Hepatocyte (in vitro differentiated cells): Measurements from ENCODE around the gene RAD9A. TPM values are rescaled to one million over a fixed set of nuclear protein-coding genes. Genes with fewer than 3 reads are reported as not detected.
"Not testable (repeated sequence)": the region's sequence is repeated elsewhere in the genome, so short reads cannot be mapped to it uniquely, and the experiment has no call there.

ENCODE experiments used
- DNase-seq: peaks from one replicate; pipeline ENCODE4 v3.0.0-alpha.2; 2016; ENCODE audit warnings: low spot score
- H2AFZ ChIP-seq: fragments of 200-600 bp; sonication (generic); 2 replicates; pipeline ENCODE4 v1.6.0; 2016; ENCODE audit warnings: antibody characterized with exemption, mild to moderate bottlenecking
- H3K27ac ChIP-seq: fragments of 200-600 bp; sonication (generic); 2 replicates; pipeline ENCODE4 v1.5.1; 2016; ENCODE audit warnings: mild to moderate bottlenecking
- H3K27me3 ChIP-seq: fragments of 200-600 bp; sonication (generic); 2 replicates; pipeline ENCODE4 v1.6.1; 2016
- H3K36me3 ChIP-seq: fragments of 200-600 bp; sonication (generic); replicated peaks from 2 replicates; pipeline ENCODE4 v1.5.1; 2016; ENCODE audit warnings: low read depth; ENCODE audit not compliant: insufficient read depth
- H3K4me1 ChIP-seq: fragments of 200-600 bp; sonication (generic); 2 replicates; pipeline ENCODE4 v1.5.1; 2016; ENCODE audit warnings: mild to moderate bottlenecking, moderate library complexity; ENCODE audit not compliant: insufficient read depth
- H3K4me2 ChIP-seq: fragments of 200-600 bp; sonication (generic); 2 replicates; pipeline ENCODE4 v1.6.0; 2016
- H3K4me3 ChIP-seq: fragments of 200-600 bp; sonication (generic); 2 replicates; pipeline ENCODE4 v1.5.1; 2016; ENCODE audit warnings: mild to moderate bottlenecking
- H3K79me2 ChIP-seq: fragments of 200-600 bp; sonication (generic); 2 replicates; pipeline ENCODE4 v1.6.0; 2017; ENCODE audit warnings: mild to moderate bottlenecking
- H3K9me2 ChIP-seq: fragments of 200-600 bp; sonication (generic); replicated peaks from 2 replicates; pipeline ENCODE4 v1.6.0; 2017; ENCODE audit warnings: mild to moderate bottlenecking; ENCODE audit not compliant: insufficient read depth
- H3K9me3 ChIP-seq: fragments of 200-600 bp; sonication (generic); 2 replicates; pipeline ENCODE4 v1.5.1; 2016; ENCODE audit warnings: low read depth, mild to moderate bottlenecking
- H4K20me1 ChIP-seq: fragments of 200-600 bp; sonication (generic); 2 replicates; pipeline ENCODE4 v1.6.0; 2016; ENCODE audit warnings: mild to moderate bottlenecking; ENCODE audit not compliant: insufficient read depth, poor library complexity, severe bottlenecking
- CTCF ChIP-seq: fragments of 200-600 bp; sonication (generic); IDR thresholded peaks from 2 replicates; pipeline ENCODE4 v1.5.1; 2016; ENCODE audit warnings: antibody characterized with exemption, mild to moderate bottlenecking; ENCODE audit not compliant: poor library complexity
- EZH2 ChIP-seq: fragments of 200-600 bp; sonication (generic); IDR thresholded peaks from 2 replicates; pipeline ENCODE4 v1.6.1; 2016; ENCODE audit warnings: antibody characterized with exemption, mild to moderate bottlenecking, borderline replicate concordance
- EZH2phosphoT487 ChIP-seq: fragments of 200-600 bp; sonication (generic); IDR thresholded peaks from one replicate; pipeline ENCODE4 v1.6.1; 2018; ENCODE audit warnings: antibody characterized with exemption, mild to moderate bottlenecking, low read depth, moderate library complexity; ENCODE audit not compliant: unreplicated experiment, severe bottlenecking
- WGBS: methylation state at CpG from one replicate; pipeline ENCODE4 v1.1.6; 2016; ENCODE audit warnings: low lambda C conversion rate; ENCODE audit errors: missing lambda C conversion rate; 5-methylcytosine and 5-hydroxymethylcytosine counted together
- polyA plus RNA-seq: library from polyadenylated mRNA; unstranded; fragments of >200 nt; fragmentation: Nextera tagmentation; extraction: Ambion mirVana; gene quantifications from 2 replicates; pipeline ENCODE4 v1.2.1, GENCODE V29; 2016
- total RNA-seq: library from RNA; depleted of rRNA; stranded (reverse); fragments of >200 nt; gene quantifications from 2 replicates; pipeline ENCODE4 v1.2.3, GENCODE V29; 2014

Gene RAD9A
- total and polyA plus RNA-seq, 2 experiments from 2014 or later = 20.2 to 24.0 TPM

DNA sequence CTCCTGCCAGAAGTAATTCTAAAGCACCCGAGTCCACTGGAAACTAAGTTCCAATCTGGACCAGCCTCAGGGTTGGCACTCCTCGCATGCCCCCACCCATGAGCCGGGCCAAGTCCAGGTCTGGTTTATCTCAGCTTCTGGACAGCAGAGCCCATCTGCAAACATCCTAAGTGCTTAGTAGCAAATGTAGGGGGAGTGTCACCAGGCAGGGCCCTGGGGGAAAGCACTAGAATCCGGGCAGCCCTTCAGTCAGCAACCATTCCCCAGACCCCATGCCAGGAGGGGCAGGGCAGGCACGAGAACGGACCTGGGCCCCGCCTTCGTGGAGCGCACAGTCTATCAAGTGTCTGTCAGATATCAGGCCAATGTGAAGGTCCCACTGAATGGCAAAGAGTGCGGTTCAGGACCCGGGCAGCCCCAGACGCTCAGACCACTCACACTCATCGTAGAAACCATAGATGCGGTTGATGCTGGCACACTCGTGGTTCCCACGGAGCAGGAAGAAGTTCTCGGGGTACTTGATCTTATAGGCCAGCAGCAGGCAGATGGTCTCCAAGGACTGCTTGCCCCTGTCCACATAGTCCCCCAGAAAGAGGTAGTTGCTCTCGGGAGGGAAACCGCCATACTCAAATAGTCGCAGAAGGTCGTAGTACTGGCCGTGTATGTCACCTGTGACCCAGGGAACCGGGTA is 8.6 kb downstream of the RAD9A start:
- no peak for TF ChIP-seq EZH2phosphoT487
- no peak for TF ChIP-seq EZH2
- no peak for TF ChIP-seq CTCF
- 63% methylated on average over 23 of the region's 23 CpGs for WGBS
- Histone ChIP-seq H3K9me2 (no peaks in the 10 kb centered on the region), H4K20me1 (peaks cover 11% of the 10 kb centered on the region), H3K9me3 (no peaks in the 10 kb centered on the region), H3K4me1 (peaks cover 15% of the 10 kb centered on the region), H3K27me3 (no peaks in the 10 kb centered on the region), H2AFZ (no peak overlapping the region), H3K36me3 (no peaks in the 10 kb centered on the region), H3K4me2 (peak overlapping the region; percentile 94), H3K79me2 (peaks cover 23% of the 10 kb centered on the region), H3K4me3 (peak overlapping the region; percentile 98), H3K27ac (peak overlapping the region; percentile 97)
- no peak for DNase-seq

GRCh38 chr11:67400942-67401494 is 9.2 kb downstream of the RAD9A start:
- no peaks in the 10 kb centered on the region for H3K9me2 ChIP-seq
- 11% methylated on average over 20 of the region's 27 CpGs for WGBS
- H3K9me3 ChIP-seq = no peaks in the 10 kb centered on the region
- no peaks in the 10 kb centered on the region for H3K27me3 ChIP-seq
- peaks cover 15% of the 10 kb centered on the region for H3K4me1 ChIP-seq
- peaks cover 23% of the 10 kb centered on the region for H3K79me2 ChIP-seq
- no peak for TF ChIP-seq EZH2phosphoT487
- no peak for TF ChIP-seq EZH2
- no peak for TF ChIP-seq CTCF
- DNase-seq = no peak
- no peaks in the 10 kb centered on the region for H3K36me3 ChIP-seq
- peak overlapping the region; percentile 98 for H3K4me3 ChIP-seq
- H3K27ac ChIP-seq = peak overlapping the region; percentile 97
- peaks cover 11% of the 10 kb centered on the region for H4K20me1 ChIP-seq
- H3K4me2 ChIP-seq = peak overlapping the region; percentile 94
- H2AFZ ChIP-seq = peak overlapping the region; percentile 50

GRCh38 chr11:67401495-67402191 is 9.9 kb downstream of the RAD9A start, which contains the start of gene PPP1CA:
TSS of gene PPP1CA (minus strand) at chr11:67401858. CDS start at chr11:67401782, 76 bp downstream.
- peak within 1 kb of the TSS; percentile 84 for H2AFZ ChIP-seq

DNA sequence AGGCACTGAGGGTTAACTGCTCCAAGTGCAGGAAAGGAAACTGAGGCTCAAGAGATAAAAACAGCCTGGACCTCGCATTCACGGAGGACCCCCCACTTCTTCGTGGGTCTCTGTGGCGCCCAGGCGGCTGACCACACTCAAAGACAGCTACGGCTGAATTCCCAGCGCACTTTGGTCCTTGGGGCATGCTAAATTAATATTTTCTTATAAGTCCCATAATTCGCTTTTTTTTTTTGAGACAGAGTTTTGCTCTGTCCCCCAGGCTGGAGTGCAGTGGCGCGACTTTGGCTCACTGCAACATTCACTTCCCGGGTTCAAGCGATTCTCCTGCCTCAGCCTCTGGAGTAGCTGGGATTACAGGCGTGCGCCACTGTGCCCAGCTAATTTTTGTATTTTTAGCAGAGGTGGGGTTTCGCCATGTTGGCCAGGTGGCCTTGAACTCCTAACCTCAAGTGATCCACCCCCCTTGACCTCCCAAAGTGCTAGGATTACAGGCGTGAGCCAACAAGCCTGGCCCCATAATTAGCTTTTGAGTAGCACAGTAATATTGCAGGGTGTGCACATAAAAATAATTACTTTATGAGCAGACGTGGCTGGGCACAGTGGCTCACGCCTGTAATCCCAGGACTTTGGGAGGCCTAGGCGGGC is 10.5 kb downstream of the RAD9A start:
- peak overlapping the region; percentile 84 for H2AFZ ChIP-seq
- not testable (repeated sequence) for H3K27me3 ChIP-seq, H3K36me3 ChIP-seq, DNase-seq, H3K9me3 ChIP-seq, H3K9me2 ChIP-seq, H3K4me3 ChIP-seq
- H3K4me2 ChIP-seq = peak overlapping the region; percentile 80
- peak overlapping the region; percentile 96 for H3K27ac ChIP-seq
- H3K79me2 ChIP-seq = peaks cover 23% of the 10 kb centered on the region
- 82% methylated on average over 19 of the region's 19 CpGs for WGBS
- H4K20me1 ChIP-seq = peaks cover 11% of the 10 kb centered on the region
- peaks cover 15% of the 10 kb centered on the region for H3K4me1 ChIP-seq

More at GRCh38 chr11:67401495-67402191, 9.9 kb downstream of the RAD9A start, which contains the start of gene PPP1CA:
- H3K9me3 ChIP-seq = no peaks in the 10 kb centered on the region
- H3K4me1 ChIP-seq = peaks cover 15% of the 10 kb centered on the region
- peaks cover 11% of the 10 kb centered on the region for H4K20me1 ChIP-seq
- no peaks in the 10 kb centered on the region for H3K36me3 ChIP-seq
- 7% methylated on average over 10 of the region's 73 CpGs for WGBS
- peak within 1 kb of the TSS; percentile 94 for H3K4me2 ChIP-seq
- H3K27ac ChIP-seq = peak within 1 kb of the TSS; percentile 97
- no peaks in the 10 kb centered on the region for H3K27me3 ChIP-seq
- peak; percentile 96 for DNase-seq
- TF ChIP-seq CTCF (peak; percentile 51), EZH2 (no peak)
- H3K9me2 ChIP-seq = no peaks in the 10 kb centered on the region
- peaks cover 23% of the 10 kb centered on the region for H3K79me2 ChIP-seq
- H3K4me3 ChIP-seq = peak within 1 kb of the TSS; percentile 98

DNA sequence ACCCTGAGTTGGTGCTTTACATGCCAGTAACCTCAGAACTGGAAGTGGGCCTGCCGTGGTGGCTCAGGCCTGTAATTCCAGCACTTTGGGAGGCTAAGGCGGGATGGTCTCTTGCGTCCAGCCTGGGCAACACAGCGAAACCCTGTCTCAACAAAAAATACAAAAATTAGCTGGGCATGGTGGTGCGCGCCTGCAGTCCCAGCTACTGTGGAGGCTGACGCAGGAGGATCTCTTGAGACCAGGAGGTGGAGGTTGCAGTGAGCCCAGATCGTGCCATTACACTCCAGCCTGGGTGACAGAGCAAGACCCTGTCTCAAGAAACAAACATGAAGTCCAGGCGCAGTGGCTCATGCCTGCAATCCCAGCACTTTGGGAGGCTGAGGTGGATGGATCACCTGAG is 11.3 kb downstream of the RAD9A start:
- not testable (repeated sequence) for H3K4me3 ChIP-seq, H3K36me3 ChIP-seq, H3K9me2 ChIP-seq, H3K9me3 ChIP-seq, DNase-seq, H3K4me2 ChIP-seq, H2AFZ ChIP-seq, H3K27ac ChIP-seq, H3K27me3 ChIP-seq
- H4K20me1 ChIP-seq = peaks cover 11% of the 10 kb centered on the region
- peaks cover 15% of the 10 kb centered on the region for H3K4me1 ChIP-seq
- peaks cover 23% of the 10 kb centered on the region for H3K79me2 ChIP-seq
- WGBS = 99% methylated on average over 9 of the region's 9 CpGs
